Natural killer cell (primary cell): ENCODE measurements around the gene NHSL1. TPM values are rescaled to one million over a fixed set of nuclear protein-coding genes. Genes with fewer than 3 reads are reported as not detected.

Experiments
- ATAC-seq, 3 donors: fragments of 150-1000 bp in 2 of 3; fragments of 200-7000 bp in 1 of 3; cut with Tn5 transposase; 1 replicate in 1 of 3; 2 replicates in 2 of 3; pipeline ENCODE4 v1.10.0; 2021; ENCODE audit warnings: mild to moderate bottlenecking in 2 of 3, moderate library complexity in 2 of 3
- DNase-seq, 2 donors: peaks; one replicate each; pipeline versions ENCODE4 v3.0.0 to v3.0.0-alpha.2; 2013 to 2021; ENCODE audit warnings: mixed read lengths in 1 of 2
- H3K27ac ChIP-seq: one replicate; pipeline ENCODE4 v1.5.1; 2013; ENCODE audit warnings: mild to moderate bottlenecking, low read length
- H3K27me3 ChIP-seq: one replicate; pipeline ENCODE4 v1.6.1; 2013; ENCODE audit warnings: low read length; ENCODE audit not compliant: control insufficient read depth, insufficient read depth
- H3K36me3 ChIP-seq: one replicate; pipeline ENCODE4 v1.6.1; 2013; ENCODE audit warnings: low read length; ENCODE audit not compliant: control insufficient read depth, insufficient read depth
- H3K4me1 ChIP-seq: one replicate; pipeline ENCODE4 v1.6.1; 2013; ENCODE audit warnings: low read length; ENCODE audit not compliant: control insufficient read depth, insufficient read depth
- H3K4me3 ChIP-seq: one replicate; pipeline ENCODE4 v1.5.1; 2013; ENCODE audit warnings: low read length
- H3K9me3 ChIP-seq: one replicate; pipeline ENCODE4 v1.6.1; 2013; ENCODE audit warnings: low read length; ENCODE audit not compliant: control insufficient read depth, insufficient read depth
- H3K27ac Mint-ChIP-seq, 2 donors: one replicate each; pipeline ENCODE4 v1.8.0; 2022; ENCODE audit warnings: mild to moderate bottlenecking in 2 of 2, mixed read lengths in 2 of 2, moderate library complexity in 1 of 2
- H3K27me3 Mint-ChIP-seq, 2 donors: one replicate each; pipeline ENCODE4 v1.8.0; 2022; ENCODE audit warnings: low read depth in 2 of 2, mixed read lengths in 2 of 2
- H3K36me3 Mint-ChIP-seq: one replicate; pipeline ENCODE4 v1.8.0; 2022; ENCODE audit warnings: mixed read lengths
- H3K4me1 Mint-ChIP-seq, 2 donors: one replicate each; pipeline ENCODE4 v1.8.0; 2022; ENCODE audit warnings: mixed read lengths in 2 of 2
- H3K4me3 Mint-ChIP-seq: one replicate; pipeline ENCODE4 v1.8.0; 2022; ENCODE audit warnings: mild to moderate bottlenecking, moderate library complexity, mixed read lengths
- H3K9me3 Mint-ChIP-seq, 2 donors: one replicate each; pipeline ENCODE4 v1.8.0; 2022; ENCODE audit warnings: mixed read lengths in 2 of 2
- CTCF ChIP-seq: fragments of 200-600 bp; IDR thresholded peaks from one replicate; pipeline ENCODE4 v1.8.0; 2022; ENCODE audit warnings: antibody characterized with exemption
- WGBS: methylation state at CpG from one replicate; pipeline ENCODE4 v1.1.7; 2013; ENCODE audit warnings: missing lambda C conversion rate; ENCODE audit not compliant: insufficient coverage; 5-methylcytosine and 5-hydroxymethylcytosine counted together
- intact Hi-C: fragments of 100-400 bp; cut with micrococcal nuclease; formaldehyde crosslinking; loops from one replicate; pipeline ENCODE4 v1.14.2; 2022
- total RNA-seq, 4 donors: library from RNA; stranded (reverse); fragments of 120-200 nt in 1 of 4; gene quantifications; one replicate each; pipeline versions ENCODE4 v1.2.3 to v1.2.4, GENCODE V29; 2013 to 2022

Gene NHSL1
- total RNA-seq, 3 donors from 2014 or later (not counting 1 experiment from before 2014, with no cell fraction given), result 0.38 to 0.75 (median 0.68) TPM

- DNase-seq (no peak), ATAC-seq (no peak)
- 92% methylated on average over 3 of the region's 3 CpGs for WGBS
- Mint-ChIP-seq H3K27me3 (peaks cover 3 to 42% of the 10 kb centered on the region in 2 donors), H3K27ac (no peak overlapping the region), H3K36me3 (no peaks in the 10 kb centered on the region), H3K9me3 (no peaks in the 10 kb centered on the region), H3K4me3 (no peak overlapping the region), H3K4me1 (peaks cover 9 to 10% of the 10 kb centered on the region in 2 donors)
- Histone ChIP-seq H3K9me3 (no peaks in the 10 kb centered on the region), H3K4me1 (peaks cover 7% of the 10 kb centered on the region), H3K27ac (no peak overlapping the region), H3K27me3 (peaks cover 2% of the 10 kb centered on the region), H3K4me3 (no peak overlapping the region), H3K36me3 (no peaks in the 10 kb centered on the region)
- TF ChIP-seq CTCF, result no peak
- intact Hi-C loops, result no loop called here
Observed at GRCh38 chr6:138510093-138510492, 10.8 kb upstream of the NHSL1 start.

GRCh38 chr6:138509371-138509770, 10.1 kb upstream of the NHSL1 start:
- DNase-seq, result peak in 1 of 2 donors; percentile 69
- no peaks in the 10 kb centered on the region for H3K36me3 Mint-ChIP-seq
- H3K4me3 ChIP-seq, result no peak overlapping the region
- H3K4me1 ChIP-seq, result peaks cover under 1% of the 10 kb centered on the region
- H3K27me3 ChIP-seq, result peaks cover 2% of the 10 kb centered on the region
- peak; percentile 20 for TF ChIP-seq CTCF
- H3K4me1 Mint-ChIP-seq, result peaks cover 2 to 3% of the 10 kb centered on the region in 2 donors
- no peaks in the 10 kb centered on the region for H3K36me3 ChIP-seq
- no peak overlapping the region for H3K4me3 Mint-ChIP-seq
- intact Hi-C loops, result no loop called here
- WGBS, result 9% methylated on average over 5 of the region's 6 CpGs
- no peak overlapping the region for H3K27ac ChIP-seq
- no peak for ATAC-seq
- H3K27me3 Mint-ChIP-seq, result peaks cover 4 to 38% of the 10 kb centered on the region in 2 donors
- H3K9me3 Mint-ChIP-seq, result no peaks in the 10 kb centered on the region
- H3K27ac Mint-ChIP-seq, result no peak overlapping the region
- H3K9me3 ChIP-seq, result no peaks in the 10 kb centered on the region

DNA sequence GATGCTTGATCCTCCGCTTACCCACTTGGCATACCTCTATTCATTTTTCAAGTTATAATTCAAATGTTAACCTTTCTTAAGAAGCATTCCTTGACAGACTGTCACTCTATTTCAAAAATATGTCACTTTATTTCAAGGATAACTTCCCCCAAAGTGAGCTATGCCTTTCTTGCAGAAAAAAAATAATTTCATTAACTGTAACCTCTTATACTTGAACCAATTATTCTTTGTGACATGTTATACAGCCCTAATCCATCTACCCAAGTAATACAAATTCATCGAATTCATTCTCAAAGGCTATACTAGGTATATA, 9.3 kb upstream of the NHSL1 start:
- Mint-ChIP-seq H3K27ac (no peak overlapping the region), H3K4me3 (no peak overlapping the region), H3K4me1 (no peaks in the 10 kb centered on the region), H3K9me3 (no peaks in the 10 kb centered on the region), H3K27me3 (peaks cover 8 to 35% of the 10 kb centered on the region in 2 donors), H3K36me3 (no peaks in the 10 kb centered on the region)
- no peak for ATAC-seq
- 97% methylated on average over 1 of the region's 2 CpGs for WGBS
- Histone ChIP-seq H3K27ac (no peak overlapping the region), H3K36me3 (no peaks in the 10 kb centered on the region), H3K9me3 (no peaks in the 10 kb centered on the region), H3K4me3 (no peak overlapping the region), H3K4me1 (no peaks in the 10 kb centered on the region), H3K27me3 (peaks cover 2% of the 10 kb centered on the region)
- intact Hi-C loops, result no loop called here
- DNase-seq, result no peak
- no peak for TF ChIP-seq CTCF

DNA sequence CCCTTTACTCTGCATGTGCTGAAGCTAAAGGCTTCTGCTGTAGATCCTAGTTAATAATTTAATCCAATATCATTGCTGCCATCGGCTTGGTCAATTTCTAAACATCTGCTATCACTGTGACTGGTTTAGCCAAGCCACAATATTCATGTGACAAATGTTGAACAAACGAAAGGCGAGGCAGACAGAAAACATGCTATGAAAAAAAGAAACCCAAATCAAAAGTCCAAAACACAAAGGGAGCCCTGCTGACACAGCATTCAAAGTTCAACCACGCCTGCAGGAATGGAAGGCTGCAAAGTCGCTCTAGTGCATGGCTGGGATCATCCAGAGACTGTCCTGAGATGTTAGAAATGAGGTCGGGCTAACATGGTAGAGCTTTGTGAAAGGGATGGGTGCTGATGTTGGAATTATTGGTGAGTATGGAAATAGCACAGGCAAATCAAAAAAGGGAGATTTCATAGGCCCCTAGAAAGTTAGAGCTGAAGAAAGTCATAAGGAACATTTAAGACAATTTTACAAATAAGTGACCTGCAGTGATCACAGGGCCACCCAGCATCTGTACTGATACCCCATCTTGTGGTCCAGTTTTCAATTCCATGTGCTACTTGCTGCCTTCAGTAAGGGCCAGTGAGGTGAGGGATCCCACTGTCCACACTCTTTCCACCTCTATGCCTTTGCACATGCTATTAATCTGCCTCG, 8.8 kb upstream of the NHSL1 start:
- H3K9me3 Mint-ChIP-seq, result no peaks in the 10 kb centered on the region

More for the DNA sequence above, 8.8 kb upstream of the NHSL1 start:
- no peaks in the 10 kb centered on the region for H3K4me1 ChIP-seq
- ATAC-seq (no peak), DNase-seq (no peak)
- no peaks in the 10 kb centered on the region for H3K36me3 ChIP-seq
- peaks cover 9 to 30% of the 10 kb centered on the region in 2 donors for H3K27me3 Mint-ChIP-seq
- H3K27ac ChIP-seq, result no peak overlapping the region
- WGBS, result 87% methylated on average over 7 of the region's 7 CpGs
- no peaks in the 10 kb centered on the region for H3K9me3 ChIP-seq
- no peak for TF ChIP-seq CTCF
- H3K36me3 Mint-ChIP-seq, result no peaks in the 10 kb centered on the region
- no peaks in the 10 kb centered on the region for H3K4me1 Mint-ChIP-seq
- H3K4me3 Mint-ChIP-seq, result no peak overlapping the region
- peaks cover 2% of the 10 kb centered on the region for H3K27me3 ChIP-seq
- H3K4me3 ChIP-seq, result no peak overlapping the region
- no peak overlapping the region for H3K27ac Mint-ChIP-seq
- intact Hi-C loops, result no loop called here
